ENCODE measurements around the gene NEDD4.
"Not testable (repeated sequence)": the region's sequence is repeated elsewhere in the genome, so short reads cannot be mapped to it uniquely, and the experiment has no call there.

Gene NEDD4

DNA sequence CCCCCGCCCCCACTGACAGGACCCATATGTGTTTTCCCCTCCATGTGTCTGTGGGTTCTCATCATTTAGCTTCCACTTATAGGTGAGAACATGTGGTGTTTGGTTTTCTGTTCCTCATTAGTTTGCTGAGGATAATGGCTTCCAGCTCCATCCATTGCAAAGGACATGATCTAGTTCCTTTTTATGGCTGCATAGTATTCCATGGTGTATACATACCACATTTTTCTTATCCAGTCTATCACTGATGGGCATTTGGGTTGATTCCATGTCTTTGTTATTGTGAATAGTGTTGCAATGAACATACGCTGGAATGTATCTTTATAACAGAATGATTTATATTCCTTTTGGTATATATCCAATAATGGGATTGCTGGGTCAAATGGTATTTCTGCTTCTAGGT lies 171.7 kb downstream of the NEDD4 start:
- not testable (repeated sequence) for DNase-seq

DNA sequence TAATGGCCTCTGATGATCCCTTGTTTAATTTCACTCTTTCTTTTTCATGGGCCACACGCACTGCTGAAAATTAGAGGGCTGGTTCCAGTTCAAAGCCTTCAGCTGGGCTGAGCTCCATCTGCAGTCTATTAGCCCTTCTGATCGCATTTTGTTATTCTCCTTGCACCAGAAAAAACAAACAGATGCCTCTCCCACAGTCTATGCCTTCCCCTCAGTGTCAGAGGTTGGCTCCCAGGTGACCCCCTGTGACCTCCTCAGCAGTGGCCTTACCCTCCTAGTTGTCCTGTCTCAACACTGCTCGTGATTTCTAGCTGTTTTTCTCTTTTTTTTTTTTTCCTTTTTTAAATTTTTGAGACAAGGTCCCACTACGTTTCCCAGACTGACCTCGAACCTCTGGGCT lies 173.4 kb downstream of the NEDD4 start:
- no peak for DNase-seq

GRCh38 chr15:55819397-55820034 lies 173.9 kb downstream of the NEDD4 start:
- no peak for DNase-seq

- no peak for DNase-seq
Measured at GRCh38 chr15:55816017-55816416, 177.4 kb downstream of the NEDD4 start.

DNA sequence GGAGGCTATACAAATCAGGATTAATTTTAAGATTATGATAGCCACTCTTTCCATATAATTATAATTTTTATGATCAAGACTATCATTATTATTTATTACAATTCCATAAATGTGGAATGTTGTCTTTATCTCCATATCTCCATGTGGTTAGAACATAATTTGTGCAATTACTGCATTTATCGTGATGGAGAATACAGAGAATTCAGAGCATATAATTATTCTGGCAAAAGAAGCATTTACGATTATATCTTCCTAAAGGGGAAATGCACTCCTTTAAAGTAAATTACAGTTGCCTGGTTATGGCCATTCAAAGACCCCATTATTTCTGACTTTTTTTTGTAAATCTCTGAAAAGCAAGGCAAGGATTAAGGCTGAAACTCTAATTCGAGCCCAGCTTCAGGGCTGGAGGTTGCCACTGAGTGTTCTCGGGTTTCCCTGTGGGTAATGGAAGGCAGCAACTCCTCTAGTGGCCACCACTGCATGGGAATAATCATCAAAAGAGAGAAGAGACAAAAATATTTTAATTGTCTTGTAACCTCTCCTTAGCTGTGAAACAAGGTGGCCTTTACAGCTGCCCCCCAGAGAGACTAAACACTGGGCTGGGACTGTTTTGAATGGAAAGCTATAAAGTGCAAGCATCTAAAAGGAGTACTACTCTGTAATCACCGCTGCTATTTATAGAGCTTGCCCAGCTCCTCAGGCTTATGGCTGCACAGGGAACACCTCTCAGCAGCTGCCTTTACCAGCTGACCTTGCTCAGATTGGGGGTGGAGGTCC lies 190.6 kb downstream of the NEDD4 start:
- no peak for DNase-seq

DNA sequence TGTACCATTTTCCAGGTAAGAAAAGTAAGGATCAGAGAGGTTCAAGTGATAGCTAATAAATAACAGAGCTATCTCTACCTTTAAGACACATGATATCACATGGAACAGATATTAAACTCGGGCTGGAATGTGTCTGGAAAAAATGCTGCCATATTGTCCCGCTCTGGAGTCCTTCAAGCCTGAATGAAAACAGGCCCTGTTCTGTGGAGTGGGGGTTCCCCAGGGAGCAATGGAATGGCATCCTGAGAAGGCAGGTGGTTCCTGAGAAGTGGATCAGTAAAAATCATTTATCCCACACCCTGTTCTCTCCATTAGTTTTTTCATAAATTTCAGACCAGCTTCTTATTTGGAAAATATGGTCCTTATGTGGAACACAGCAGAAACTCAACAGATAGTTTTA lies 193.2 kb downstream of the NEDD4 start:
- no peak for DNase-seq

GRCh38 chr15:55799291-55800212 lies 193.9 kb downstream of the NEDD4 start:
- no peak for DNase-seq

DNA sequence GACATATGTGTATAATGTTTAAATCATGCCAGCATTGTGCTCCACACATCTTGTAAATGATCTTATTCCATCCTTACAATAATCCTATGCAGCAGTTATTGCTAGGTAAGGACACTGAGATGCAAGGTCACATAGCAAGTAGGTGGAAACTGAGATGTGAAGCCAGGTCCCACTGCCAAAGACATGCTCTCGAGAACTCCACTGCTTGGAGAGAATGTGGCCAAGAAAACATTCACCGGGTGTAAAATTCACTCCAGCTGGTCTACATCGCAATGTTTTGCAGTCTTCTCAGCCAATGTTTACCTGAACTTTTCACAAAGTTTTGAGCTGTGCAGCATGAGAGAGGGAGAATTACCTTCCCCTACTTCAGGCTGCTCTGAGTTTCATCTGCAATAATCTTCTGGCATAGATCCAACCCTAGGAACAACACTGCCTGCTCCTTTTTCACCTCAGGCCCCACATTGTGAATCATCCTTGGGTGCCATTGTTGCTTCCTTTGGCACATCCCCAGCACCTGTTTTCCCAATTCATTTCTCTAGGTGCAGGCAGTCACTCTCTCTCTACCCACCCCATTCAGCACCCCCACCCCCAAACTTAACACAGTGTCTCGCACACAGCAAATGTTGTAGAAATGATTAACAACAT lies 197.0 kb downstream of the NEDD4 start:
- no peak for DNase-seq

GRCh38 chr15:55795031-55795430 lies 198.4 kb downstream of the NEDD4 start:
- no peak for DNase-seq

DNA sequence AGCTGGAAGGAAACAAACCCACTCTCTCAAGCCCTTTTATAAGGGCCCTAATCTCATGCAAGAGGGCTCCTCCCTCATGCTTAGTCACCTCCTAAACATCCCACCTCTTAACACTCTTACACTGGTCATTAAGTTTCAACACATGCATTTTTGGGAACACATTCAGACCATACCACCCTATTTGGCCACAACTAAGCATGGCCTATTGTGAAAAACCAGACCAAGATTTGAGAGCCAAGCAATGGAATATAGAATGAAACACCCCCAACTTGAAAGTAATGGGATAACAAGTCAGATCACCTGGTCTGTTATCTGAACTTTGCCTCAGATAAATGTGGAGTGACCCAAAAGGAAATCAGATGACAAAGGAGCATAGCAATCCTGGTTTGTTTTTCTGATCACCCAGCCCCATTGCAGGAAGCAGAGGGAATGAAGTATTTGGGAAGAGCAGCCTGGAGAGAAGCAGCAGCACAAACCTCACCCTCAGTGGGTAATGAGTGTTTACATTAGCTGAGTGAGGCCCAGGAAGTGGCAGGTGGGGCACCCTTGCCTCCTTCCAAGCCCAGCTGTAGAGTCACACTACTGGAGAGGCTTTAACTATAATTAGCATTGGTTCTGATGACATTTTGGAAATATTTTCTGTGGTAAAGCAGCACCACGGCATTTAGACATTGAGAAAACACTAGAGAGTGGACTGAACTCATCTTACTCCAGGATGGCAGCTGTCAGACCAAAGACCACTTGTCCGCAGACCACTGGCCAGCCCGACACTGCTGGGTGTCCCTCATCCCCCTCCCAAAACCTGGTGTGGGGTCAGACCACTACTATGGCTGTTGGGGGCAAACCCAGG lies 201.6 kb downstream of the NEDD4 start:
- DNase-seq, result no peak

GRCh38 chr15:55789066-55789660 lies 204.2 kb downstream of the NEDD4 start:
- no peak for DNase-seq

GRCh38 chr15:55786341-55786740 lies 207.1 kb downstream of the NEDD4 start:
- no peak for DNase-seq

GRCh38 chr15:55785593-55785992 lies 207.8 kb downstream of the NEDD4 start:
- DNase-seq, result not testable (repeated sequence)

DNA sequence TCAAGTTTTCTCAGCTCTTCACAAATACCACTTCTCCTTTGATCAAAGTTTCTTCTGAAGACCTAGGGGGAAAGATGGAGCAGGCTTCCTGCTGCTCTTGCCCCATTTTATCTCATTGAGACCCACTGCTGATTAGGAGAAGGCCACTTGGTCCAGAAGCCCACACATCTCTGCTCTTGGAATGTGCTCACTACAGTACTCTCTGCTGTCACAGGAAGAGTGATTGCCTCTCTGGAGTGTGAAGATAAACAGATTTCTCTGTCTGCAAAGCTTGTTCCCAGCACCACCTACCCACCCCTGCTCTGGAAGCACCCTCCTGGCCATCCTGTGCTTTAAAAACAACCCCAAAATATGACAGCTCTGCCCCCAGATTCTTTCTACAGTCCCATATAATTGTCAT lies 209.1 kb downstream of the NEDD4 start:
- no peak for DNase-seq

- no peak for DNase-seq
Measured at GRCh38 chr15:55782901-55783300, 210.5 kb downstream of the NEDD4 start.

GRCh38 chr15:55780292-55780691 lies 213.1 kb downstream of the NEDD4 start:
- no peak for DNase-seq

DNA sequence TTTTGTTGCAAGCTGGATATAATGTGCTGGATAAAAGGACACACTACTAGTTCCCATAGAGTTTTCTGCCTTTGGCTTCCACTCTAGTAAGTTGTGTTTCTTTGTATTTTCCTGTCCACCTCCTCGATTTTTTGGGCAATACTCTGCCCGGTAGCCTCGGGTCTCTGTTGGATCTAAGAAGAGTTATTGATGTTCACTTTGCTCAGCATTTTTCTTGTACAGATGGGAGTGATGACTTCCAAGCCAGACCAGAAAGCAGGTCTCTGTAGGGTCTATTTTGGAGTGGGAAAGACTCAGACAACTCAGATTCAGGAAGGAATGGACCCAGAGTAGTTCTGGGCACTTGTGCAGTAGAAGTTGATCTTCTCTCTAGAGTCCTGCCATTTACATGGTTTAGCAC lies 214.5 kb downstream of the NEDD4 start:
- DNase-seq, result no peak
